ENCODE measurements around the gene HMSD.
A peak's percentile ranks its signal among the peaks of the same experiment; 100 is the strongest.

Gene HMSD

GRCh38 chr18:63992751-63993150 lies 43.6 kb downstream of the HMSD start:
- no peak for DNase-seq (ENCODE audit: low read depth)

DNA sequence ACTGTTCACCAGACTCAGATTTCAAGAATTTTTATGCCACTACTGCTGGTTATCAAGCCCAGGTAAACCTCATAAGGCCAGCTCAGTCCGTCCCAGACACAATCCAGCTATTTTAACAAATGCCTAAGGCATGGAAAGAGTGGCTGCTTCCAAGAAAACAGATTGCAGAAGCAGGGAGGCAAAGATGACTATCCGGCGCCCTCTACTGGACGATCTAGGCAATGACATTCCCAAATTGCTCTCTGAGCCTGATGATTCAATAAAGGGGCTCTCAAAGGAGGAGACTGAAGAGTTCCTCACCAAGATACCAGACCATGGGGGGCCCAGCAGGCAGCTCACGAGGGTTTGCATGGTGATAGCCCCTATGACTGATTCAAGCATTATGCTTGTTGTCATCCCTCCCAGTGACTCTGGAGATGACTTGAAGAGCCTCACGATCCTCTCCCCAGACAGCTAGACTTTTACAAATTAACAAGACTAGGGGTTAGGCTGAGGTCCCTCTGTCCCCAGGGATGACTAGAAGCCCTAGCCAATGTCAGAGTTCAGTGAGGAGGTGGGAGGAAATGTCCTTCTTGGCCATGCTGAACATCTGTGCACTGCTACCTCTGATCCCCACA lies 45.8 kb downstream of the HMSD start:
- DNase-seq (ENCODE audit: low read depth), result peak; percentile 49

- no peak for DNase-seq (ENCODE audit: low read depth)
Observed at GRCh38 chr18:63997041-63997440, 47.9 kb downstream of the HMSD start.

DNA sequence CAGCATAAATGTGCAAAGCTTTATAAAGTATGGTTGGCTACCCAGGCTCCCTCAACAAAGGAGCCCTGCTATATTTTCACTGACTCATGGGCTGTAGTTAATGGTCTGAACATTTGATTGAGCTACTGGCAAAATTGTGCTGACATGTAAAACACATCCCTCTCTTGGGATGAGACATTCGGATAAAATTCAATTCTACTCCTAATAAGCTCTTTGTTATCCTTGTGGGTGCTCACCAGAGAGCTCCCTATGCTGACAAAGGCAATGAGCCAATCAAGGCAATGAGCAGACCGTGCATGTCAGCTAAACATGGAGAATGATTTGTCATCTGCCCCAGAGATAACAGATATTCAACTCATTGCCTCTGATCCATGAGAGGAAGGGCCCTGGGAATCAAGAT lies 48.5 kb downstream of the HMSD start:
- DNase-seq (ENCODE audit: low read depth), result no peak

DNA sequence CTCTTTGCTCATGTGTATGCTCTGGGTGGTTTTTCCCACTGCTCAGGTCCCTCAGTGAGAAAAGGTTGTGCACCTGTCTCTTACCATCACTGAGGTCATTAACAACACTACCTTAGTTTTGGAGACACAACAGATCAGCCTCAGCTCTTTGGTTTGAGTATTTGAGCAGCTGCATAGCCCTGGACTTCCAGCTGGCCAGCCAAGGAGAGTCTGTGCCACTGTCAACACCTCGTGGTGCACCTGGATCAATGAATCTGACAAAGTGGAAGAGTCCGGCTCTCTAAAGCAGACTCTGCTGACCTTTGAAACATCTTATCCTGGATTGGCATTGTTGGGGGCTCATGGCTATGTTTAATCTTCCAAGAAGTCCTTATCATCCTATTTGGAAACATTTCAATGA lies 50.8 kb downstream of the HMSD start:
- DNase-seq (ENCODE audit: low read depth), result no peak

DNA sequence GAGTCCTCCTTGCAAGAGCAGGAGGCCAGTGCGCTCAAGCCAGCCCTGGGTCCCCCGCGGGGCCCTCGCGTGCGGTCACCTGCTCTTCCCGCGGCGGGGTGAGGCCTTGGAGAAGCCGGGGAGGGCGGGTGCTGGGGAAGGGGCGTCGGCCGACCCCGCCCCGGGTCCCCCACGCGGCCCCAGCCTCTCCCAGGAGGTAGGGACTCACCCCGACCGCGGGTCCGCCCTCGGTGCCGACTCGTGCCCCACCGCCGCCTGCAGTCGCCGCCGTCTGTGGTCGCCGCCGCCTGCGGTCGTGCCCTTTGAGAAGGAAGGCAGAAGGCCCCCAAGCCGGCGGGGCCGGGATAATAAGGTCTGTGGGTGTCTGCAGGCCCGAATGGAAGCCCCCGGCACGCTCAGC lies 53.5 kb downstream of the HMSD start:
- DNase-seq (ENCODE audit: low read depth), result no peak

DNA sequence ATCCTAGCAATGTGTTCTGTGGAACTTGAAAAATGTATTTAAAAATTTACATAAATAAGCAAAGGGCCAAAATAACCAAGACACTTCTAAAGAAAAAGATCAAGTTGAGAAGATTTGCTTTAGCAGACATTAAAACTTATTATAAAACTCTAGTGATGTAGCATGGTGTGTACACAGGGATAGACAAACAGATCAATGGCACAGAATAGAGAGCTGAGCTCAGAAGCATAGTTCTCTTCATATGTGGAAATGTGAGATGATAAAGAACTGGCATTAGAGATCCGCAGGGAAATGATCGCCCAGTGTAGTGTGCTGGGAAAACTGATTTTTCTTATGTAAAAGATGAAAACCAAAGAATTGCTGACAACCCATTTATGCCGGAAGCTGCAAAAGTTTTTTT lies 60.2 kb downstream of the HMSD start:
- no peak for DNase-seq (ENCODE audit: low read depth)

Data from iris pigment epithelial cell (primary cell).